T-helper 1 cell treated with Interleukin-12 subunit alpha and Interleukin-12 subunit beta and Interleukin-4 antibody, amounts not matched to agents 30 μg/mL and 1 μg/mL, for 36 hours (primary cell): ENCODE results near the gene BACH2.

Experiments used
- H3K27ac Mint-ChIP-seq: one replicate; pipeline ENCODE4 v1.8.0; 2021; ENCODE audit warnings: mild to moderate bottlenecking, mixed read lengths
- H3K27me3 Mint-ChIP-seq: one replicate; pipeline ENCODE4 v1.8.0; 2021; ENCODE audit warnings: low read depth, mixed read lengths
- H3K36me3 Mint-ChIP-seq: one replicate; pipeline ENCODE4 v1.8.0; 2021; ENCODE audit warnings: low read depth, mixed read lengths
- H3K4me1 Mint-ChIP-seq: one replicate; pipeline ENCODE4 v1.8.0; 2021; ENCODE audit warnings: low read depth, mixed read lengths
- H3K4me3 Mint-ChIP-seq: one replicate; pipeline ENCODE4 v1.8.0; 2021; ENCODE audit warnings: mild to moderate bottlenecking, moderate library complexity, mixed read lengths
- H3K9me3 Mint-ChIP-seq: one replicate; pipeline ENCODE4 v1.8.0; 2021; ENCODE audit warnings: mixed read lengths

The BACH2 gene

GRCh38 chr6:90277302-90278011, 19.2 kb downstream of the BACH2 start:
- Mint-ChIP-seq H3K27ac (no peak overlapping the region), H3K36me3 (peaks cover 15% of the 10 kb centered on the region), H3K9me3 (no peaks in the 10 kb centered on the region), H3K27me3 (peaks cover 6% of the 10 kb centered on the region), H3K4me3 (no peak overlapping the region), H3K4me1 (peaks cover 60% of the 10 kb centered on the region)

- H3K4me3 Mint-ChIP-seq = peak overlapping the region; percentile 47
- peaks cover 20% of the 10 kb centered on the region for H3K36me3 Mint-ChIP-seq
- peaks cover 65% of the 10 kb centered on the region for H3K4me1 Mint-ChIP-seq
- H3K9me3 Mint-ChIP-seq = peaks cover 9% of the 10 kb centered on the region
- peaks cover 6% of the 10 kb centered on the region for H3K27me3 Mint-ChIP-seq
- H3K27ac Mint-ChIP-seq = peak overlapping the region; percentile 84
Observed at GRCh38 chr6:90274451-90275030, 22.1 kb downstream of the BACH2 start.

- H3K27ac Mint-ChIP-seq = peak overlapping the region; percentile 84
- H3K9me3 Mint-ChIP-seq = peaks cover 9% of the 10 kb centered on the region
- peaks cover 71% of the 10 kb centered on the region for H3K4me1 Mint-ChIP-seq
- peaks cover 22% of the 10 kb centered on the region for H3K36me3 Mint-ChIP-seq
- peaks cover 6% of the 10 kb centered on the region for H3K27me3 Mint-ChIP-seq
- H3K4me3 Mint-ChIP-seq = no peak overlapping the region
Observed at GRCh38 chr6:90273863-90274262, 22.8 kb downstream of the BACH2 start.

- Mint-ChIP-seq H3K4me1 (peaks cover 68% of the 10 kb centered on the region), H3K27me3 (no peaks in the 10 kb centered on the region), H3K4me3 (peak overlapping the region; percentile 42), H3K9me3 (peaks cover 9% of the 10 kb centered on the region), H3K27ac (peak overlapping the region; percentile 59), H3K36me3 (peaks cover 16% of the 10 kb centered on the region)
Observed at GRCh38 chr6:90272895-90273294, 23.7 kb downstream of the BACH2 start.

- peaks cover 9% of the 10 kb centered on the region for H3K9me3 Mint-ChIP-seq
- peak overlapping the region; percentile 59 for H3K27ac Mint-ChIP-seq
- H3K36me3 Mint-ChIP-seq = peaks cover 15% of the 10 kb centered on the region
- peaks cover 73% of the 10 kb centered on the region for H3K4me1 Mint-ChIP-seq
- peak overlapping the region; percentile 42 for H3K4me3 Mint-ChIP-seq
- H3K27me3 Mint-ChIP-seq = no peaks in the 10 kb centered on the region
Observed at GRCh38 chr6:90271831-90272230, 24.8 kb downstream of the BACH2 start.

- H3K27me3 Mint-ChIP-seq = no peaks in the 10 kb centered on the region
- H3K9me3 Mint-ChIP-seq = peaks cover 9% of the 10 kb centered on the region
- peaks cover 82% of the 10 kb centered on the region for H3K4me1 Mint-ChIP-seq
- no peak overlapping the region for H3K4me3 Mint-ChIP-seq
- H3K36me3 Mint-ChIP-seq = peaks cover 15% of the 10 kb centered on the region
- H3K27ac Mint-ChIP-seq = no peak overlapping the region
Observed at GRCh38 chr6:90269334-90269733, 27.3 kb downstream of the BACH2 start.

- Mint-ChIP-seq H3K27ac (peak overlapping the region; percentile 66), H3K9me3 (peaks cover 9% of the 10 kb centered on the region), H3K4me3 (no peak overlapping the region), H3K36me3 (peaks cover 18% of the 10 kb centered on the region), H3K4me1 (peaks cover 79% of the 10 kb centered on the region), H3K27me3 (no peaks in the 10 kb centered on the region)
Observed at GRCh38 chr6:90268178-90268577, 28.5 kb downstream of the BACH2 start.

GRCh38 chr6:90266905-90267621, 29.6 kb downstream of the BACH2 start:
- Mint-ChIP-seq H3K9me3 (peaks cover 9% of the 10 kb centered on the region), H3K36me3 (peaks cover 19% of the 10 kb centered on the region), H3K27me3 (no peaks in the 10 kb centered on the region), H3K4me1 (peaks cover 71% of the 10 kb centered on the region), H3K4me3 (peak overlapping the region; percentile 43), H3K27ac (peak overlapping the region; percentile 37)

GRCh38 chr6:90264561-90264960, 32.1 kb downstream of the BACH2 start:
- Mint-ChIP-seq H3K4me1 (peaks cover 59% of the 10 kb centered on the region), H3K4me3 (no peak overlapping the region), H3K27me3 (no peaks in the 10 kb centered on the region), H3K9me3 (peaks cover 13% of the 10 kb centered on the region), H3K27ac (no peak overlapping the region), H3K36me3 (peaks cover 30% of the 10 kb centered on the region)

GRCh38 chr6:90263633-90264032, 33.0 kb downstream of the BACH2 start:
- H3K27ac Mint-ChIP-seq = no peak overlapping the region
- peaks cover 15% of the 10 kb centered on the region for H3K9me3 Mint-ChIP-seq
- H3K4me3 Mint-ChIP-seq = no peak overlapping the region
- H3K27me3 Mint-ChIP-seq = no peaks in the 10 kb centered on the region
- H3K36me3 Mint-ChIP-seq = peaks cover 31% of the 10 kb centered on the region
- peaks cover 52% of the 10 kb centered on the region for H3K4me1 Mint-ChIP-seq

- H3K36me3 Mint-ChIP-seq = peaks cover 36% of the 10 kb centered on the region
- H3K4me3 Mint-ChIP-seq = no peak overlapping the region
- peaks cover 23% of the 10 kb centered on the region for H3K9me3 Mint-ChIP-seq
- peaks cover 42% of the 10 kb centered on the region for H3K4me1 Mint-ChIP-seq
- no peaks in the 10 kb centered on the region for H3K27me3 Mint-ChIP-seq
- H3K27ac Mint-ChIP-seq = no peak overlapping the region
Observed at GRCh38 chr6:90261801-90262200, 34.8 kb downstream of the BACH2 start.

GRCh38 chr6:90257486-90257738, 39.2 kb downstream of the BACH2 start:
- peaks cover 48% of the 10 kb centered on the region for H3K36me3 Mint-ChIP-seq
- no peak overlapping the region for H3K27ac Mint-ChIP-seq
- H3K4me3 Mint-ChIP-seq = no peak overlapping the region
- no peaks in the 10 kb centered on the region for H3K27me3 Mint-ChIP-seq
- peaks cover 27% of the 10 kb centered on the region for H3K4me1 Mint-ChIP-seq
- peaks cover 38% of the 10 kb centered on the region for H3K9me3 Mint-ChIP-seq

- Mint-ChIP-seq H3K4me3 (peak overlapping the region; percentile 1), H3K9me3 (peaks cover 38% of the 10 kb centered on the region), H3K36me3 (peaks cover 43% of the 10 kb centered on the region), H3K27ac (peak overlapping the region; percentile 67), H3K4me1 (peaks cover 29% of the 10 kb centered on the region), H3K27me3 (no peaks in the 10 kb centered on the region)
Observed at GRCh38 chr6:90256698-90257485, 39.8 kb downstream of the BACH2 start.

- Mint-ChIP-seq H3K27me3 (no peaks in the 10 kb centered on the region), H3K4me1 (peaks cover 42% of the 10 kb centered on the region), H3K4me3 (no peak overlapping the region), H3K36me3 (peaks cover 29% of the 10 kb centered on the region), H3K27ac (no peak overlapping the region), H3K9me3 (peaks cover 23% of the 10 kb centered on the region)
Observed at GRCh38 chr6:90253631-90254030, 43.0 kb downstream of the BACH2 start.
